MCF 10A (cell line): Measurements from ENCODE around the gene BCL11A. TPM values are rescaled to one million over a fixed set of nuclear protein-coding genes. Genes with fewer than 3 reads are reported as not detected.

Experiments
- BruUV-seq: library from RNA; stranded (reverse); fragments of 400-500 nt; replicated peaks from 2 replicates; lab custom pipeline; 2021; lab: Mats Ljungman, UMichigan
- CTCF ChIA-PET: fragments of 300-600 bp; sonication (Branson Sonifier 250); formaldehyde crosslinking; extraction: SDS; loops from one replicate; lab custom pipeline; 2021; ENCODE audit warnings: antibody characterized with exemption, inconsistent platforms; lab: Yijun Ruan, JAX
- POLR2A ChIA-PET: fragments of 300-600, 350-650 bp; sonication (Branson Sonifier 250); formaldehyde crosslinking; extraction: SDS; loops from one replicate; lab custom pipeline; 2020; ENCODE audit warnings: antibody characterized with exemption, inconsistent platforms; lab: Yijun Ruan, JAX
- DNase-seq: peaks from one replicate; pipeline ENCODE4 v3.0.0-alpha.2; 2018; ENCODE audit not compliant: unreplicated experiment
- H3K27ac Mint-ChIP-seq: one replicate; pipeline ENCODE4 v1.8.0; 2022; ENCODE audit warnings: mild to moderate bottlenecking, low read depth, mixed read lengths; ENCODE audit not compliant: unreplicated experiment
- H3K27me3 Mint-ChIP-seq: one replicate; pipeline ENCODE4 v1.8.0; 2022; ENCODE audit warnings: mixed read lengths; ENCODE audit not compliant: insufficient read depth, unreplicated experiment
- H3K36me3 Mint-ChIP-seq: one replicate; pipeline ENCODE4 v1.8.0; 2022; ENCODE audit warnings: mild to moderate bottlenecking, moderate library complexity, mixed read lengths; ENCODE audit not compliant: insufficient read depth, unreplicated experiment
- H3K4me1 Mint-ChIP-seq: one replicate; pipeline ENCODE4 v1.8.0; 2022; ENCODE audit warnings: mixed read lengths; ENCODE audit not compliant: insufficient read depth, unreplicated experiment
- H3K4me3 Mint-ChIP-seq: one replicate; pipeline ENCODE4 v1.8.0; 2022; ENCODE audit warnings: mild to moderate bottlenecking, moderate library complexity, mixed read lengths; ENCODE audit not compliant: unreplicated experiment
- H3K9me3 Mint-ChIP-seq: one replicate; pipeline ENCODE4 v1.8.0; 2022; ENCODE audit warnings: mixed read lengths; ENCODE audit not compliant: unreplicated experiment
- intact Hi-C: fragments of 100-400 bp; cut with micrococcal nuclease; formaldehyde crosslinking; loops from 2 replicates; pipeline ENCODE4 v1.14.1; 2022
- total RNA-seq: library from RNA; stranded (reverse); gene quantifications from 2 replicates; pipeline ENCODE4 v1.2.3, GENCODE V29; 2022
- TF ChIP-seq, protein P1 (sequence below): fragments of 200-600 bp; IDR thresholded peaks from one replicate; pipeline ENCODE4 v1.8.0; 2022; ENCODE audit warnings: antibody characterized with exemption, mild to moderate bottlenecking; ENCODE audit not compliant: unreplicated experiment

BCL11A gene
- total RNA-seq, 1 experiment from 2014 or later, result 5.3 TPM

GRCh38 chr2:60410456-60411146 is 142.9 kb downstream of the BCL11A start:
- Mint-ChIP-seq H3K27me3 (peaks cover 11% of the 10 kb centered on the region), H3K4me3 (no peak overlapping the region), H3K36me3 (no peaks in the 10 kb centered on the region), H3K9me3 (no peaks in the 10 kb centered on the region), H3K27ac (no peak overlapping the region), H3K4me1 (peaks cover 13% of the 10 kb centered on the region)
- ChIA-PET CTCF (interaction anchor here (0.6 kb wide), 1 partner anchor 48 kb away, joined by 4 read pairs; no protein-coding TSS in a partner anchor), POLR2A (no interaction called here)
- DNase-seq, result no peak
- no TSS peak for BruUV-seq
- intact Hi-C loops, result no loop called here
- TF ChIP-seq, protein P1, sequence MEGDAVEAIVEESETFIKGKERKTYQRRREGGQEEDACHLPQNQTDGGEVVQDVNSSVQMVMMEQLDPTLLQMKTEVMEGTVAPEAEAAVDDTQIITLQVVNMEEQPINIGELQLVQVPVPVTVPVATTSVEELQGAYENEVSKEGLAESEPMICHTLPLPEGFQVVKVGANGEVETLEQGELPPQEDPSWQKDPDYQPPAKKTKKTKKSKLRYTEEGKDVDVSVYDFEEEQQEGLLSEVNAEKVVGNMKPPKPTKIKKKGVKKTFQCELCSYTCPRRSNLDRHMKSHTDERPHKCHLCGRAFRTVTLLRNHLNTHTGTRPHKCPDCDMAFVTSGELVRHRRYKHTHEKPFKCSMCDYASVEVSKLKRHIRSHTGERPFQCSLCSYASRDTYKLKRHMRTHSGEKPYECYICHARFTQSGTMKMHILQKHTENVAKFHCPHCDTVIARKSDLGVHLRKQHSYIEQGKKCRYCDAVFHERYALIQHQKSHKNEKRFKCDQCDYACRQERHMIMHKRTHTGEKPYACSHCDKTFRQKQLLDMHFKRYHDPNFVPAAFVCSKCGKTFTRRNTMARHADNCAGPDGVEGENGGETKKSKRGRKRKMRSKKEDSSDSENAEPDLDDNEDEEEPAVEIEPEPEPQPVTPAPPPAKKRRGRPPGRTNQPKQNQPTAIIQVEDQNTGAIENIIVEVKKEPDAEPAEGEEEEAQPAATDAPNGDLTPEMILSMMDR, result no peak

GRCh38 chr2:60409531-60409871 is 144.0 kb downstream of the BCL11A start:
- intact Hi-C loops, result no loop called here
- no peaks in the 10 kb centered on the region for H3K36me3 Mint-ChIP-seq
- no peak overlapping the region for H3K27ac Mint-ChIP-seq
- CTCF ChIA-PET, result no interaction called here
- DNase-seq, result no peak
- no TSS peak for BruUV-seq
- POLR2A ChIA-PET, result no interaction called here
- TF ChIP-seq, protein P1, result no peak
- H3K4me1 Mint-ChIP-seq, result peaks cover 13% of the 10 kb centered on the region
- peaks cover 11% of the 10 kb centered on the region for H3K27me3 Mint-ChIP-seq
- H3K4me3 Mint-ChIP-seq, result no peak overlapping the region
- no peaks in the 10 kb centered on the region for H3K9me3 Mint-ChIP-seq

GRCh38 chr2:60408811-60409530 is 144.5 kb downstream of the BCL11A start:
- no peaks in the 10 kb centered on the region for H3K36me3 Mint-ChIP-seq
- H3K27ac Mint-ChIP-seq, result no peak overlapping the region
- H3K27me3 Mint-ChIP-seq, result peaks cover 11% of the 10 kb centered on the region
- BruUV-seq, result no TSS peak
- TF ChIP-seq, protein P1, result no peak
- DNase-seq, result peak; percentile 58
- intact Hi-C loops, result no loop called here
- no peaks in the 10 kb centered on the region for H3K9me3 Mint-ChIP-seq
- peaks cover 13% of the 10 kb centered on the region for H3K4me1 Mint-ChIP-seq
- ChIA-PET CTCF (no interaction called here), POLR2A (no interaction called here)
- no peak overlapping the region for H3K4me3 Mint-ChIP-seq

DNA sequence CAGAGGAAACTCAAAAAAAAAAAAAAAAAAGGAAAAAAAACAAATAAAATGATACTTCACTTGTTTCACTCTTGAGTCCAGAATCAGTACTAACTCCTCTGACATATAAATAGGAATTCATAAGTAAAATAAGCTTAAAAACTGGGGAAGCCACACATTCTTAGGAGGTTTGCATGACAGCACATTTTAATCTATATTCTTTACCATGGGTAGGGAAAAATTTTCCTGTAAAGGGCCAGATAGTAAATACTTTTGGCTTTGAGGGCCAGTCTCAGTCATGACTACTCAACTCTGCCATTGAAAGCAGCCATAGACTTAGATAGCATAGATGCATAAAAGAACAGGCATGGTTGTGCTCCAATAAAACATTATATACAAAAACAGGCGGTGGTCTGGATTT is 145.2 kb downstream of the BCL11A start:
- Mint-ChIP-seq H3K4me1 (peaks cover 13% of the 10 kb centered on the region), H3K27ac (no peak overlapping the region), H3K36me3 (no peaks in the 10 kb centered on the region), H3K27me3 (peaks cover 11% of the 10 kb centered on the region), H3K4me3 (no peak overlapping the region), H3K9me3 (no peaks in the 10 kb centered on the region)
- DNase-seq, result no peak
- CTCF ChIA-PET, result no interaction called here
- BruUV-seq, result no TSS peak
- POLR2A ChIA-PET, result no interaction called here
- intact Hi-C loops, result no loop called here
- TF ChIP-seq, protein P1, result no peak
